Measurements from ENCODE around the gene NOL3. TPM values are rescaled to one million over a fixed set of nuclear protein-coding genes. Genes with fewer than 3 reads are reported as not detected.

The NOL3 gene
- total RNA-seq, 1 donor from 2014 or later: 40.4 TPM

DNA sequence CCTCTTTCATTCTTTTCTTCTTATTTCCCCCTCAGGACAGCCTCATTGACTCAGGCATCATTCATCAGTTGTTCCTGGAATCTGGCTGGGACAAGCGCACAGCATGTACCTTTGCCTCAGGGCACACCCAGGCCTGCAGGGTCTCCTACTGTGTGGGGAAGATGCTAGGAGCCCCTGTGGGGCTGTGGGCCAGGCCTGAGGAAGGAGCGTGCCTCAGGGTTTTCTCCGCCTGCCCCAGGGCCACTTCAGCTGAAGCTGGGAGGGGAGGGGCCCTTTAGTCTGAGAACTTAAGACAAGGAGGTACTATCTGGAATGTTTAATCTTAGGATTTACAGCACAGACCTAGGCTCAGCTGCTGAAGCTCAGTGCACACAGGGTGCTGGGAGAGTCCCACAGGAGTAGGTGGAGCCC lies 36.5 kb downstream of the NOL3 start:
- DNase-seq: no peak

DNA sequence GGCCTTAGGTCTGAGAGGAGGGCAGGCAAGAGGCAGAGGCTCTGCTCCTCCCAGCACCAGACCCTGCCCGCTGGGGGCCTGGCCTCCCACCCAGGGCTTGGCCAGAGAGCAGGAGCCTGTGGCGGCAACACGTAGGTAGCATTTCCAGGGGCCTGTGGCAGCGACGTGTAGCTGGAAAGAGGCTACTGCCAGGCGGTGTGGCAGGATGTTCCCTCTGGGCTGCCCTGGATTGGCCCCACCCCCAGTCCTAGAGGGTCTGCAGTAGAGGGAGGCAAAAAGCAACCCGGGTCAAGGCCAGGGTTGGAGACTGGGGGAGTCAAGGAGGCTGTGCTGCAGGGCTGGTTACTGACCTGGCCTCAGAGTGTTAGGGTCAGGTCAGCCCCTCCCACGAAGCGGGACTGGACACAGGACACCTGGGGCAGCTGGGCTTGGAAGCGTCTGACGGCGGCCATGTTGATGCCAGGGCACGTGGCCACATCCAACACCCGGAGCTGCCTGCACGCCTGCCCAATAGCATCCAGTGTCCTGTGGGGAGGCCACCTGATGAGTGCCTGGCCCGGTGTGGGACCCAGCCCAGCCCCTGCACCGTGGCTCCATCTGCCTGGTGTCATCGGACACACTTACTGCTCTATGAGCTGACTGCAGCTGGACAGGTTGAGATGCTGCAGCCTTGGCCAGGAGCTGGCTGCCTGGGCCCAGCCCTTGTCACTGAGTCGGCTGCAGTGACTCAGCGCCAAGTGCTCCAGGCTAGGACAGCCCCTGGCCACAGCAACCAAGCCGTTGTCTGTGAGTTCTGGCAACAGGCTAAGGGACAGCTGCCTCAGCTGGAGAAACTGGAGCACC lies 37.1 kb downstream of the NOL3 start:
- DNase-seq: no peak

DNA sequence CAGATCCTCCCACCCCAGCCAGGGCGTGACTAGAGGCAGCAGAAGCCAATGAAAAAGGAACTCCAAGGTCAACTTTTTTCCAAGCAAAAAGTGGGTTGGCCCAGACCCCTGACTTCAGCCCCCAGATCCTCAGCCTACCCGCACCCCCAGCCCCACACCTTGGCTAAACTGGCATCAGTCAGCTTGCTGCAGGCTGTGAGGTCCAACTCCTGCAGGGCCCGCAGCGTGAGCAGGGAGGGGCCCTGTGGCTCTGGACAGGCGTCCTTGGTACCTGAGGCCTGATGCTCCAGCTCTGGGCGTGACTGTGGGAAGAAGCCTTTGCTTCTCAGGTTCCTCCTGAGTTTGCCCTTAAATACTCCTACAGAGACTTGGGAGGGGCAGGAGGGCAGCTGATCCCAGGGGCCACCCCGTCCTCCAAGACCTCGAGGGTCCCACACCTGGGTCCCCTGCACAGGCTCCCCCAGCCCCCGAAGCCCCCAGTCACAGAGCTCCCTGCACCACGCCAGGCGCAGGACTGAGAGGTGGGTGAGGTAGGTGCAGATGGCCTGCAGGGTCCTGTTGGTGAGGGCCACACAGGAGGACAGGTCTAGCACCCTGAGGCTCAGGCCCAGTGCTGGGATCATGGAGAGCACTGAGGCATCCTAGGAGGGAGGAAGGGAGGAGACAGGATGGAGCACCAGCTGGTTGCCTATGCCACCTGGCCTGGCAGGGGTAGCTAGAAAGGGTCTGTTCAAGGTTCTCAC lies 38.0 kb downstream of the NOL3 start:
- DNase-seq: no peak

DNA sequence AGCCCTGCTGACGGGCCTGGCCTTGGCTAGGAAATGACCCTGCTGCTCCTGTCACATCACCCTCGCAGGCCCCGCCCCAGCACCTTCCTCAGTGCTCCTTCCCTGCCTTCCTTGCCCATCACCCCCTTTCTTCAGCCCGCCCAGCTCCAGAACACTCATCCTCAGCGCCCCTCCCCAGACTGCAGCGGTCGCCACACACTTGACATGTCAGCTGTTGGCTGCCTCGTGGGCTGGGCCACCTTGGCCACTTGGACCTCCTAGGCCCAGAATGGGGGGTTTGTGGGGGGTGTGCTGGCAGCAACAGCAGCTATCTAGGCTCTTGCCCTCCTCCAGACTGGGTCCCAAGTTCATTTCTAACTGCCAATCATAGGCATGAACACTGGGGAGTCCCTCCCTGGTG lies 39.2 kb downstream of the NOL3 start:
- no peak for DNase-seq

DNA sequence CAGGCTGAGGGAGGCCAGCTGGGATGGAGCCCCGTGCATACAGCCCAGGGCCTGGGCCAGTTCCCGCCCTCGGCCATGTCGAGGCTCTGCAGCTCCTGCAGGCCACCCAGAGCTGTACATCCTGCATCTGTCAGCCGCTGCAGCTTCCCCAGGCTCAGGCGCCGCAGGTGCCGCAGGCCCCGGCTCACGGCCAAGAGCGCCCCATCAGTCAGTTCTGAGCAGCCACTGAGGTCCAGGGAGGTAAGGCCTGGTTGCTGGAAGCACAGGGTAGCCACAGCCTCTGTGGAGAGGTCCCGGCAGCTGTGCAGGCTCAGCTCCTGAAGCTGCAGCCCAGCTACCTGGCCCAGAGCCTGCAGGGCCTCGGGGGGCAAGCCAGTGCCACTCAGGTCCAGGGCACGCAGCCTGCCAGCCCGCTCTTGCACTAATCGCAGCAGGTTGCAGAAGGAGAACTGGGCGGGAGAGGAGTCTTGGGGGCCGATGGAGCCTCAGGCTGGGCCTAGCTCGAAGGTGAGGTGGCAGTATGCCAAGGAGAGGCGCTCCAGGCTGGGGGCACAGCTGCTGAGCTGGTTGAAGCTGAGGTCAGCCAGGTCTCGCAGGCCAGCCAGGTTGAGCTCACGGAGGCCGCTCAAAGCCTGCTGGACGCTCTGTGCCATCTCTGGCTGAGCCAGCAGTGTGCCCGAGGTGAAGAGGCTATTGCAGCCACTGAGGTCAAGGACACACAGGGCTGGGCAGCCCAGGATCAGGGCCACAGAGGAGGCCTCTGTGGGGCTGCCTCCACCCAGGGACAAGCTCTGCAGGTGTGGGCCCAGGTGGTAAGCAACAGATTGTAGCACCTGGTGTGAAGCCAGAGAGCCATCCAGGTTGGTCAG lies 40.0 kb downstream of the NOL3 start:
- DNase-seq: no peak

DNA sequence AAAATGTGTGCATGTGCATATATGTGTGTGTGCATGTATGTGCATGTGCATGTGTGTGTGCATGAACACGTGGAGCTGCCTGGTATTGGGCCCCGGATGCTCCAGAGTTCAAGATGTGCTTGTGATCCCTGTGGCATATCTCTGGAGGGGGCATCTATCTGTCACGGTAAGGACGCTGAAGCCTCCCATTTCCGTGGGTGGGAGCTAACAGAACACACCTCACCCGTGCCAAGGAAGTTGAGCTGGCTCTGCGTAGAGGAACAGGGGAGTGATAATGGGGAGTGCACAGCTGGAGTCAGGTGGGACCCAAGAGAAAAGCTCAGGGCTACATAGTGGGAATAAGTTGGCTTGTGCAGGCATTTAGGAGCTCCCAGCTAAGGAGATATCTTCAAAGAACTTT lies 41.3 kb downstream of the NOL3 start:
- DNase-seq: no peak

DNA sequence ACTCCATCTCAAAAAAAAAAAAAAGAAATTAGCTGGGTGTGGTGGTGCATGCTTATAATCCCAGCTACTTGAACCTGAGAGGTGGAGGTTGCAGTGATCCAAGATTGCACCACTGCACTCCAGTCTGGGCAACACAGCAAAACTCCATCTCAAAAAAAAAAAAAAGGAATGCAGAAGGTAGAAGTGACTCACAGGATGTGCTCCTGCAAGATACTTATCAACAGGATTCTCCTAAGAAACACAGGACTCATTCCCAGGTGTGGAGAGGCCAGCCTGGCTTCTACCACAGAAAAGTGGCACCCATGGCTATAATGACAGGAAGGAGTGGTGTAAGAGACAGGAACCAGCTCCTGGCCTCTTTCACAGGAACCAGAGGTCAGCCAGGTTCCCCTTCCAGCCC lies 42.4 kb downstream of the NOL3 start:
- no peak for DNase-seq

DNA sequence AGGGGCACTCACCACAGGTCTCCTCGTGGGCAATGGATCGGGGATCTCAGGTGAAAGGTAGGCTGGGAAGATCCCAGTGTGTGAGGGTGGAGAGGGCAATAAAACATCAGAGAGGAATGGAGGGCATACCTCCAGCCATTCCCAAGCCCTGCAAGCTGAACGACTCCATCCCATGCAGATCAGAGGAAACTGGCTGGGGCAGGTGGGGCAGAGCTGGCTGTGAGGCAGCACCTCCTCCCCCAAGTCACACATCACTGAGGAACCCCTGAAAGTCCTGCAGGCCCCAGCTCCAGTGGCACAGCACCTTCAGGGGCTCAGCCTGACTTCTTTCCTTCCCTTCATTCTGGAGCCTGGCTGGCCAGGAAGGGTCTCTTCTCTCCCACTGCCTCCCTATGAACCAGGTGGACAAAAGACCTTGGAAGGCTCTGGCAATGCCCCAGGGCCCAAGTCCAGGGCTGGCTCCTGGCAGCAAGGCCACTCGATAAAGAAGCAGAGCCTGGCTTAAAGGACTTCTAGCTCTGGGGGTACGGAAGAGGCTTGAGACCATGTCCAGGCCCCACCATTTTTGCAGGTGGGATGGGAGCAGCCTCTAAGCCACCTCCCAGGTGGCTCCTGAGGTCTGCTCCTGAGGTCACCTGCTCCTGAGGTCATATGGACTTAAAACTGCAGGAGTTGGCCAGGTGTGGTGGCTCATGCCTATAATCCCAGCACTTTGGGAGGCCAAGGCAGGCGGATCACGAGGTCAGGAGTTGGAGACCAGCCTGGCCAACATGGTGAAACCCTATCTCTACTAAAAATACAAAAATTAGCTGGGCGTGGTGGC lies 43.1 kb downstream of the NOL3 start:
- DNase-seq: no peak

DNA sequence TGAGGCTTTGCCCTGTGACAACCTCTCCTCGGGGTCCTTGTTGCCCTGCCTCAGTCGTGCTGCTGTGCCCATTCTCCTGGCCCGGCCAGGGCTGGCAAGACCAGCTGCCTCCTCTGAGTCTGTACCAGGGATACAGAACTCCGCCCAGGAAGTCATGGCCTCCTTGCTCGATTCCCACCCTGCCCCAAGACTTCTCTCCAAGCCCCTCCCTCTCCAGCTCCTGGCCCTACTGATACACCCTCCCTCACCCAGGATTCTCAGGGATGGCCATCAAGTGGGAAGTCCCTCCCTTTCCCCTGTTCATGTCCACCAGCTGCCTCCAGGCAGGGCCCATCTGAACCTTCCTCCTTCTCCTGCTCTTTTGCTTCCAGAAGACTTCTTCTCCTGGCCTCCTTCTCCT lies 45.4 kb downstream of the NOL3 start:
- no peak for DNase-seq

DNA sequence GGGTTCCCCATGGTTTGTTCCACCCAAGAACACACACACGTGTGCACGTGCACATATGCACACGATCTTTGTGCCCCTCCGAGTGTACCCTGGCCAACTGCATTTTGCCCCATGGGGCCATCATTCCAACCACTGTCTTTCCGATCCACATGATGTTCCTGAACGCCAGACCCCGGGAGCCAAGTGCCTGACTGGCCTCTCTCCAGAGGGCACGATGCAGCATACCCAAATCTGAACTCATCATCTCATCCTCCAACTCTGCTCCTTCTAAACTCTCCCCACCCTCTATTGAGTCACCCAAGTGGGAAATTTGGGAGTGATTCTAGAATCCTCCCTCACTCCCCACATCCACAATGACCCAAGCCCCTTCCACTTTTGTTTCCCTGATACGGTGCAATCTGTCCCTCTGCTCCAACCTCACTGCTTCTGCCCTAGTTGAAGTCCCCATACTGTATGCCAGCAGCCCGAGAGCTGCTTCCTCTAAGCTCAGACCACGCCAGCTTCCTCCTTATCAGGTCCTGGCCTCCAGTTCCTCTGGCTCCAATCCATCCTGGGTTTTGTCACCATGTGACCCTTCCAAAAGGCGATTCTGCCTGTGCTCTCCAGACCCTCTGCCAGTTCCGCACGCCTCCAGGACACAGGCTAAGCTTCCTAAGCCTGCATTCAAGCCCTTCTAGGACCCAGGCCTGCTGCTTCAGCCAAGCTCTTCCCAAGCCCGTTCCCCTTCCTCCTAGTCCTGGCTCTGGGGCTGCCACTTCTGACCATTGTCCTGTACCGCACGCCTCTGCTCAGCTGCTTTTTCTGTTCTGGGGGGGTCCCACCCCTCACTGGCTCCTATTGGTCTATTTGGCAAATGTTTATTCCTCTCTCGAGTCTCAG lies 46.5 kb downstream of the NOL3 start:
- no peak for DNase-seq

DNA sequence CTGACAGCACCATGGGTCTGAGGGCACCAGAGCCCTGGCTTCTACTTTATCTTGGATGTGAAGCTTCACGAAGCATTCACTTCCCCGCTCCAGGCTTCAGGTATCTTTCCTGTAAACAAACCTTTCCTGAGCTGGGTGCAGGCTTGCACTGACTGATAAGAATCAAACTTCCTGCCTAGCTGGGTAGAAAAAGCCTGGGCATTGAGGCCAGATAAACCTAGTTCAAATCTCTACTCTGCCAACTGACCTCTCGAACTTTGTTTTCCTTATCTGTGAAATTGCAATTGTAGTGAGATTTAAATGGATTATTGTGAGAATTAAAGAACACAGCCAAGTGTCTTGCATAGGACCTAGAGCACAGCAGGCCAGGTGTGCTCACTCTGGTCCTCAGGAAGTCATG lies 53.7 kb downstream of the NOL3 start:
- no peak for DNase-seq

Small RNAs within 50 kb of the gene (small RNA-seq; reads per million reads assigned to genes)
- gene MIR328 (ENCODE audit: low replicate concordance): 4.4 reads per million, percentile 92 among the genes with 10 or more reads in this experiment

Other genes starting within 250 kb of the NOL3 start
- 23.3 TPM for gene RRAD, start 245.0 kb upstream of the NOL3 start, total RNA-seq
- gene CIAO2B, start 236.1 kb upstream of the NOL3 start, total RNA-seq: 101 TPM
- gene CES2, start 235.0 kb upstream of the NOL3 start, total RNA-seq: 23.9 TPM
- 1.8 TPM for gene CES3, start 209.3 kb upstream of the NOL3 start, total RNA-seq
- gene CES4A, start 181.9 kb upstream of the NOL3 start, total RNA-seq: 5.2 TPM
- gene CBFB, start 141.4 kb upstream of the NOL3 start, total RNA-seq: 52.6 TPM
- 16.3 TPM for gene PHAF1, start 60.6 kb upstream of the NOL3 start, total RNA-seq
- 25.2 TPM for gene B3GNT9, start 19.5 kb upstream of the NOL3 start, total RNA-seq
- gene TRADD, start 10.6 kb upstream of the NOL3 start, total RNA-seq: 7.7 TPM
- gene FBXL8, start 10.6 kb upstream of the NOL3 start, total RNA-seq: 1.6 TPM
- 3.8 TPM for gene HSF4, start 5.8 kb upstream of the NOL3 start, total RNA-seq
- gene MATCAP1, start 13.4 kb downstream of the NOL3 start, total RNA-seq: 14.1 TPM
- 3.6 TPM for gene EXOC3L1, start 19.6 kb downstream of the NOL3 start, total RNA-seq
- gene E2F4, start 21.6 kb downstream of the NOL3 start, total RNA-seq: 38.9 TPM
- 4.0 TPM for gene ELMO3, start 28.6 kb downstream of the NOL3 start, total RNA-seq
- gene TMEM208, start 56.6 kb downstream of the NOL3 start, total RNA-seq: 19.7 TPM
- gene FHOD1, start 76.9 kb downstream of the NOL3 start, total RNA-seq: 10.1 TPM
- gene SLC9A5, start 78.4 kb downstream of the NOL3 start, total RNA-seq: 0.10 TPM
- 21.0 TPM for gene PLEKHG4, start 109.0 kb downstream of the NOL3 start, total RNA-seq
- gene KCTD19, start 156.2 kb downstream of the NOL3 start, total RNA-seq: 0.10 TPM
- 0.41 TPM for gene LRRC36, start 156.3 kb downstream of the NOL3 start, total RNA-seq
- 135 TPM for gene TPPP3, start 223.0 kb downstream of the NOL3 start, total RNA-seq
- gene ZDHHC1, start 245.9 kb downstream of the NOL3 start, total RNA-seq: 14.2 TPM

Data from tongue (tissue), 3 donors.